HepG2 (cell line): ENCODE measurements around the gene ARL16. TPM values are rescaled to one million over a fixed set of nuclear protein-coding genes. Genes with fewer than 3 reads are reported as not detected.

ENCODE experiments used
- ATF2 ChIP-seq: sonication (generic); formaldehyde crosslinking; IDR thresholded peaks from 2 replicates; pipeline ENCODE4 v1.4.0; 2020; ENCODE audit warnings: missing genetic modification reagents
- ATF5 ChIP-seq: sonication (generic); formaldehyde crosslinking; IDR thresholded peaks from 2 replicates; pipeline ENCODE4 v1.4.0; 2020; ENCODE audit warnings: mild to moderate bottlenecking, low read depth, missing genetic modification reagents
- FOXM1 ChIP-seq: sonication (generic); formaldehyde crosslinking; IDR thresholded peaks from 2 replicates; pipeline ENCODE4 v1.5.0; 2020; ENCODE audit warnings: missing genetic modification reagents
- GABPA ChIP-seq, 2 experiments: IDR thresholded peaks; 2 replicates each; pipeline ENCODE4 v1.6.1; 2011 to 2016; ENCODE audit warnings: low read depth in 2 of 2, low read length in 1 of 2, missing biosample characterization in 1 of 2, missing genetic modification characterization in 1 of 2
- KAT2B ChIP-seq: fragments of 150-350 bp; IDR thresholded peaks from 2 replicates; pipeline ENCODE4 v1.6.1; 2014; ENCODE audit warnings: low read depth, low read length, borderline replicate concordance
- MTF1 ChIP-seq: sonication (generic); formaldehyde crosslinking; IDR thresholded peaks from 2 replicates; pipeline ENCODE4 v1.5.0; 2020; ENCODE audit warnings: missing genetic modification reagents
- NCOA5 ChIP-seq: sonication (generic); formaldehyde crosslinking; IDR thresholded peaks from 2 replicates; pipeline ENCODE4 v1.4.0; 2020; ENCODE audit warnings: missing genetic modification reagents
- NPAS2 ChIP-seq: sonication (generic); formaldehyde crosslinking; IDR thresholded peaks from 2 replicates; pipeline ENCODE4 v1.8.0; 2022; ENCODE audit warnings: mild to moderate bottlenecking, missing genetic modification reagents, borderline replicate concordance
- POLR2A ChIP-seq, 2 experiments: IDR thresholded peaks; 2 replicates each; pipeline ENCODE4 v1.6.1; 2011; ENCODE audit warnings: low read depth in 2 of 2, low read length in 2 of 2, mild to moderate bottlenecking in 1 of 2, moderate library complexity in 1 of 2; ENCODE audit not compliant: insufficient read depth in 1 of 2
- RXRA ChIP-seq: sonication (generic); formaldehyde crosslinking; IDR thresholded peaks from 2 replicates; pipeline ENCODE4 v1.5.1; 2020; ENCODE audit warnings: missing genetic modification reagents
- SRF ChIP-seq: IDR thresholded peaks from 2 replicates; pipeline ENCODE4 v1.6.1; 2011; ENCODE audit warnings: mild to moderate bottlenecking, low read depth, low read length, moderate library complexity
- STAT5B ChIP-seq: sonication (generic); formaldehyde crosslinking; IDR thresholded peaks from 2 replicates; pipeline ENCODE4 v1.4.0; 2020; ENCODE audit warnings: missing genetic modification reagents
- THAP8 ChIP-seq: sonication (generic); formaldehyde crosslinking; IDR thresholded peaks from 2 replicates; pipeline ENCODE4 v1.5.1; 2020; ENCODE audit warnings: missing genetic modification reagents, mild to moderate bottlenecking, borderline replicate concordance
- ZBTB38 ChIP-seq: sonication (generic); formaldehyde crosslinking; IDR thresholded peaks from 2 replicates; pipeline ENCODE4 v1.5.1; 2020; ENCODE audit warnings: mild to moderate bottlenecking, missing genetic modification reagents
- ZFP90 ChIP-seq: sonication (generic); formaldehyde crosslinking; IDR thresholded peaks from 2 replicates; pipeline ENCODE4 v1.8.0; 2022; ENCODE audit warnings: missing genetic modification reagents, mild to moderate bottlenecking, inconsistent platforms, borderline replicate concordance
- ZFX ChIP-seq: sonication (generic); formaldehyde crosslinking; IDR thresholded peaks from 2 replicates; pipeline ENCODE4 v1.4.0; 2020; ENCODE audit warnings: mild to moderate bottlenecking, low read depth, missing genetic modification reagents, moderate library complexity
- ZNF225 ChIP-seq: sonication (generic); formaldehyde crosslinking; IDR thresholded peaks from 2 replicates; pipeline ENCODE4 v1.4.0; 2020; ENCODE audit warnings: mild to moderate bottlenecking, missing genetic modification reagents
- ZNF235 ChIP-seq: sonication (generic); formaldehyde crosslinking; IDR thresholded peaks from 2 replicates; pipeline ENCODE4 v1.8.1; 2023; ENCODE audit warnings: mild to moderate bottlenecking, missing genetic modification reagents, borderline replicate concordance
- ZNF264 ChIP-seq: sonication (generic); formaldehyde crosslinking; IDR thresholded peaks from 2 replicates; pipeline ENCODE4 v1.4.0; 2020; ENCODE audit warnings: missing genetic modification reagents
- ZNF431 ChIP-seq: sonication (generic); formaldehyde crosslinking; IDR thresholded peaks from 2 replicates; pipeline ENCODE4 v1.9.0; 2022; ENCODE audit warnings: missing genetic modification reagents, low read depth, mild to moderate bottlenecking, borderline replicate concordance
- ZNF512 ChIP-seq: sonication (generic); formaldehyde crosslinking; IDR thresholded peaks from 2 replicates; pipeline ENCODE4 v1.4.0; 2020; ENCODE audit warnings: mild to moderate bottlenecking, missing genetic modification reagents
- ZNF572 ChIP-seq: sonication (generic); formaldehyde crosslinking; IDR thresholded peaks from 2 replicates; pipeline ENCODE4 v1.5.1; 2020; ENCODE audit warnings: mild to moderate bottlenecking, missing genetic modification reagents
- ZNF740 ChIP-seq: sonication (generic); formaldehyde crosslinking; IDR thresholded peaks from 2 replicates; pipeline ENCODE4 v1.4.0; 2020; ENCODE audit warnings: missing genetic modification reagents
- ZNF75D ChIP-seq: sonication (generic); formaldehyde crosslinking; IDR thresholded peaks from 2 replicates; pipeline ENCODE4 v1.8.1; 2023; ENCODE audit warnings: missing genetic modification reagents, mild to moderate bottlenecking, borderline replicate concordance
- ZNF768 ChIP-seq: sonication (generic); formaldehyde crosslinking; IDR thresholded peaks from 2 replicates; pipeline ENCODE4 v1.4.0; 2020; ENCODE audit warnings: missing genetic modification reagents
- ZNF788 ChIP-seq: sonication (generic); formaldehyde crosslinking; IDR thresholded peaks from 2 replicates; pipeline ENCODE4 v1.5.0; 2020; ENCODE audit warnings: mild to moderate bottlenecking, missing genetic modification reagents, borderline replicate concordance
- polyA plus RNA-seq, 8 experiments: library from polyadenylated mRNA; depleted of rRNA in 3 of 8; stranded (reverse) in 7 of 8; unstranded in 1 of 8; fragments of >200 nt; fragmentation: Illumina TruSeq in 4 of 8; extraction: Trizol in 4 of 8; gene quantifications; 2 replicates each; pipeline versions ENCODE4 v1.2.1 to v1.2.3, GENCODE V29; 2011 to 2016; ENCODE audit warnings: low read depth in 4 of 8, missing spikeins in 1 of 8, mixed read lengths in 1 of 8; ENCODE audit not compliant: insufficient read depth in 1 of 8
- total RNA-seq, 5 experiments: library from RNA; depleted of rRNA; stranded (reverse); fragments of >200 nt; fragmentation: Illumina TruSeq; extraction: Trizol; gene quantifications; 2 replicates each; pipeline ENCODE4 v1.2.3, GENCODE V29; 2016; ENCODE audit warnings: low read depth in 1 of 5

Gene ARL16
- total and polyA plus RNA-seq, 2 of the 13 experiments (the other 11 are each of a cell fraction or from before 2014, with no cell fraction given): 20.8 to 30.8 TPM

GRCh38 chr17:81683584-81684441, at the start of gene ARL16, which contains the start of gene HGS (continued):
- TF ChIP-seq ZNF512 (CRISPR knock-in tag): no peak
- no peak for TF ChIP-seq ZBTB38 (CRISPR knock-in tag)
- peak; percentile 62; the same call in 1 of the 2 replicates for TF ChIP-seq RXRA (CRISPR knock-in tag)
- TF ChIP-seq NCOA5 (CRISPR knock-in tag): no peak
- no peak for TF ChIP-seq NPAS2 (CRISPR knock-in tag)
- no peak for TF ChIP-seq SRF
- TF ChIP-seq POLR2A (IDR thresholded peaks at IDR 0.05; ENCODE audit: insufficient read depth in 1 of 2, low read depth in 2 of 2, low read length in 2 of 2): peak; percentile 70 to 76
- no peak for TF ChIP-seq THAP8 (CRISPR knock-in tag)
- no peak for TF ChIP-seq ZNF572 (CRISPR knock-in tag)
- TF ChIP-seq ZNF264 (CRISPR knock-in tag): no peak; the same call in 1 of the 2 replicates
- TF ChIP-seq ZNF225 (CRISPR knock-in tag): no peak; the same call in 1 of the 2 replicates
- TF ChIP-seq ZNF75D (CRISPR knock-in tag): no peak
- no peak for TF ChIP-seq ZNF431 (CRISPR knock-in tag)
- 0 out of 2 replicates have a peak, but pooled peaks have one; percentile 58 for TF ChIP-seq FOXM1
- TF ChIP-seq ZNF235 (CRISPR knock-in tag): 0 out of 2 replicates have a peak, but pooled peaks have one; percentile 34
- no peak for TF ChIP-seq STAT5B (CRISPR knock-in tag)
- TF ChIP-seq ZFP90 (CRISPR knock-in tag): peak; percentile 93
- TF ChIP-seq ZNF768 (CRISPR knock-in tag): peak; percentile 64
- TF ChIP-seq GABPA (IDR thresholded peaks at IDR 0.05; ENCODE audit: low read depth, low read length): peak; percentile 88
- TF ChIP-seq GABPA (CRISPR knock-in tag; IDR thresholded peaks at IDR 0.05; ENCODE audit: low read depth): peak; percentile 92
- TF ChIP-seq ZNF740 (CRISPR knock-in tag): no peak
- TF ChIP-seq KAT2B: no peak
- peak; percentile 79 for TF ChIP-seq ZFX (CRISPR knock-in tag)
- no peak for TF ChIP-seq ZNF788 (CRISPR knock-in tag)
- TF ChIP-seq ATF2 (CRISPR knock-in tag): peak; percentile 31; the same call in 1 of the 2 replicates
- no peak for TF ChIP-seq ATF5 (CRISPR knock-in tag)
- peak; percentile 24; the same call in 1 of the 2 replicates for TF ChIP-seq MTF1
